GM11168 (cell line): Measurements from ENCODE around the gene DDX18.
"Not testable (repeated sequence)": the region's sequence is repeated elsewhere in the genome, so short reads cannot be mapped to it uniquely, and the experiment has no call there.

Experiments
- in situ Hi-C: fragments of 300-500 bp; cut with MboI; formaldehyde crosslinking; loops from one replicate; pipeline ENCODE4 v1.12.0; 2022; ENCODE audit warnings: low sequenced_read_pairs; ENCODE audit not compliant: unreplicated experiment

DDX18 gene

GRCh38 chr2:117814417-117815264, at the start of gene DDX18:
DDX18 (plus strand) TSS chr2:117814691; CDS start chr2:117814778, 87 bp downstream.
- in situ Hi-C loops = no loop called here

- in situ Hi-C loops = no loop called here
These were observed 43.8 kb upstream of the DDX18 start for GRCh38 chr2:117770730-117771129.

GRCh38 chr2:117771969-117772630, 42.4 kb upstream of the DDX18 start:
- in situ Hi-C loops = no loop called here

GRCh38 chr2:117774716-117775115, 39.8 kb upstream of the DDX18 start:
- in situ Hi-C loops = loop anchor here (25.0 kb wide), 1 partner anchor 287 kb away; no protein-coding TSS in a partner anchor

- in situ Hi-C loops = loop anchor here (25.0 kb wide), 1 partner anchor 288 kb away; no protein-coding TSS in a partner anchor
These were observed 38.7 kb upstream of the DDX18 start for GRCh38 chr2:117775703-117776219.

GRCh38 chr2:117776888-117777287, 37.6 kb upstream of the DDX18 start:
- in situ Hi-C loops = loop anchor here (25.0 kb wide), 1 partner anchor 290 kb away; no protein-coding TSS in a partner anchor

GRCh38 chr2:117785740-117786139, 28.8 kb upstream of the DDX18 start:
- in situ Hi-C loops = loop anchor here (25.0 kb wide), 1 partner anchor 298 kb away; no protein-coding TSS in a partner anchor

GRCh38 chr2:117786520-117786919, 28.0 kb upstream of the DDX18 start:
- in situ Hi-C loops = loop anchor here (25.0 kb wide), 1 partner anchor 299 kb away; no protein-coding TSS in a partner anchor

- in situ Hi-C loops = loop anchor here (25.0 kb wide), 1 partner anchor 302 kb away; no protein-coding TSS in a partner anchor
These were observed 25.0 kb upstream of the DDX18 start for GRCh38 chr2:117789505-117789904.

GRCh38 chr2:117794668-117795067, 19.8 kb upstream of the DDX18 start:
- in situ Hi-C loops = loop anchor here (25.0 kb wide), 1 partner anchor 307 kb away; no protein-coding TSS in a partner anchor

GRCh38 chr2:117801826-117802225, 12.7 kb upstream of the DDX18 start:
- in situ Hi-C loops = no loop called here

- in situ Hi-C loops = not testable (repeated sequence)
These were observed 10.7 kb upstream of the DDX18 start for GRCh38 chr2:117803644-117804325.

- in situ Hi-C loops = no loop called here
These were observed 2.0 kb upstream of the DDX18 start for GRCh38 chr2:117812443-117812842.

- in situ Hi-C loops = no loop called here
These were observed 1.5 kb downstream of the DDX18 start for GRCh38 chr2:117815946-117816345.

GRCh38 chr2:117818921-117819320, 4.4 kb downstream of the DDX18 start:
- in situ Hi-C loops = no loop called here

- in situ Hi-C loops = loop anchor here (5.0 kb wide), 1 partner anchor 182 kb away; no protein-coding TSS in a partner anchor
These were observed 6.0 kb downstream of the DDX18 start for GRCh38 chr2:117820444-117820843.

- in situ Hi-C loops = no loop called here
These were observed 10.9 kb downstream of the DDX18 start for GRCh38 chr2:117825437-117825836.

- in situ Hi-C loops = not testable (repeated sequence)
These were observed 13.0 kb downstream of the DDX18 start for GRCh38 chr2:117827464-117827863.

- in situ Hi-C loops = no loop called here
These were observed 14.4 kb downstream of the DDX18 start for GRCh38 chr2:117828870-117829269.

GRCh38 chr2:117832332-117832731, 17.8 kb downstream of the DDX18 start:
- in situ Hi-C loops = no loop called here
